DMS114 treated with DMSO at 0.1 percent for 48 hours (cell line): ENCODE results near the gene KCTD19.

Experiments
- DNase-seq: peaks from one replicate; lab custom pipeline; 2025; ENCODE audit not compliant: unreplicated experiment; lab: John Stamatoyannopoulos, UW

The KCTD19 gene

DNA sequence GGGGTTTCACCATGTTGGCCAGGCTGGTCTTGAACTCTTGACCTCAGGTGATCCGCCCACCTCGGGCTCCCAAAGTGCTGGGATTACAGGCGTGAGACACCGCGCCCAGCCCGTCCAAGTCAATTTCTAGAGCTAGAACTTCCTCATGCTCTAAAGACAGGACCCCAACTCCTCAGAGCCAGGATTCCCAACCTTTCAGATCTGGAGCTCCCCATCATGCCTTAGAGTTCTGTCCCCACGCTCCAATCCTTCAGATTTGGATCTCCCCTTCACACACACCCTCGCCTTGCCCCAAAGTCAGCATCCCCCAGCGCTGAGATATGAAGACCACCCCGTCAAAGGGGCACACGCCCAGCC is 448 bp downstream of the KCTD19 start:
- no peak for DNase-seq

DNA sequence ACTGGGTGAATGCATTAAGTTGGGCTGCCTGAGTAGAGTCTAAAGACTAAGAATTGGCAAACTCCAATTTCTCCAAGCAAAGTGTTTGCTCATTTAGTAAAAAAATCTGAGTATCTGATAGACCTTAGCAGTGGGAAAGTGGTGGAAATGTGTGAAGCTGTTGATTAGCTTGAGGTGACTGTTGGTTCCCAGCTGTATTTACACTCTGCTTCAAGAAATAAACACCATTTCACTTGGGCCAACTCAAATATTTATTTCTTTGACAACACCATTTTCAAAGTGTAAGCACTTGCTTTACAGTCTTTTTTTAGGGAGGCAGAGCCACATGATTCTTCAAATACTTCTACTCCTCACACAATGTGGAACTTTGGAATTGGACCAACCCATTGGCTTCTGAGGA is 8.7 kb downstream of the KCTD19 start:
- no peak for DNase-seq

DNA sequence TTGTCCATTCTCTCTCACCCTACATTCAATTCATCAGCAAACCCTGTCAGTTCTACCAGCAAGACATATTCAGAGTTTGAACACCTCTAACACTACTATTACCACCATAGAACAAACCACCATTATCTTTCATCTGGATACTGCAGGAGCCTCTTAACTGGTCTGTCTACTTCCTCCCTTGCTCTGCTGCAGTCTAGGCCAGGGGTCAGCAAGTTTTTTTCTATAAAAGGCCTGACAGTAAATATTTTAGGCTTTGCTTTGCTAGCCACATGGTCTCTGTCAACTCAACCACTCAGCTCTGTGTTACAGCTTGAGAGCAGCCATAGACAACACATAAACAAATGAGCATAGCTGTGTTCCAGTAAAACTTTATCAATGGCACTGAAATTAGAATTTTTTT is 13.8 kb downstream of the KCTD19 start:
- DNase-seq: no peak

DNA sequence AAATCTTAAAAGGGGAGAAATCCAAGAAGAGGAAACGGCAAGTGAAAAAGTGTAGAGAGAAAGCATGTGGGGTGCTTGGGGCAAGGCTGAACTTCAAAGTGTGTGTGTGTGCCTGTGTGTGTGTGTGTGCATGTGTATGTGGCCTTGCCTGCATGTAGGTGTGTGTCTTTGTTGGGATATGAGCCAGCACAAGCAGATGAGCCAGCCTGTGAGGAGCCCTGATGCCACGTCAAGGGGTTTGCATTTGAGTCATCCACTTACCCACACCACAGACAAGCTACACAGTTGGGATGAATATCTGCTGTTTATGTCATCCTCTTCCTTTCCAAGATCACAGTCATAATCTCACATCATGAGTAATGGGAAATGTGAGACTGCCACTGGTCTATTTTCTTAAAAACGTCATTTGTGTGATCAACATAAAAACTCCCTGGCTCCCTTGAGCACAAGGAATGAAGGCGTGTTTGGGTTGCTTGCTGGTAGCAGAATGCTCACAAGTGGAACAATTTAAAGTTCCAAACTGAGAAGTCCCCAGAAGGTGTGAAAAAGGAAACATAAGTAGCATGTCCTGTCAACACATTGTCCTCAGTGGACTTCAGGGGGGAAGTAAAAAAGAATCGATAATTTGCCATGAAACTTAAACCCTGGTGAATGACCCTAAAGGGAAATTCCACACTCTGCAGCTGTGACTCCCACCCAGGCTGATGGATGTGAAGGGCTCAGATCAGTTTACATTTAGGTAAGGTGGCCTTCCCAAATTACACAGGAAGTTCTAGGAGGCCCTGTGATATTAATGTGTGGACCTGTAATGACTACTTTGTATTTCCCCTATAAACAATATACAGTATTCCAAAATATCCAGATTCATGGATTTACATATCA is 14.7 kb downstream of the KCTD19 start:
- DNase-seq: no peak

DNA sequence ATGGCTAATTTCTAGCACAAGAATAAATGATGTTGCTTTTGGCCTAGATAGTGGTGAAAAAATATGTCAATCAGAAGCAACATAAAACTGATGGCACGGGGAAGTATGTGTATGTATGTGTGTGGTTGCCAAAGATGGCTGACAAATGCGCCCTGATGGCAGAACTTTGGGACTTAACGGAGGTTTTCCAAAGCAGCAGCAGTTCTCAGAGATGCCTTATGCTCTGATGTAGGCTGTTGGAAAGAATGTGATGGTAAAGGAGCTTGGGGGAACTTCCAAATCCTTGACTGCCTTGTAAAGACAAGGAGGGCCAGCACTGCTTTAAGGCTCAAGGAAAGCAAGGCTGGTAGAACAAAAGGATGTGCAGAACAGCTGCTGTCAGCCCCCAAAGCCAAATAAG is 16.0 kb downstream of the KCTD19 start:
- DNase-seq: no peak

DNA sequence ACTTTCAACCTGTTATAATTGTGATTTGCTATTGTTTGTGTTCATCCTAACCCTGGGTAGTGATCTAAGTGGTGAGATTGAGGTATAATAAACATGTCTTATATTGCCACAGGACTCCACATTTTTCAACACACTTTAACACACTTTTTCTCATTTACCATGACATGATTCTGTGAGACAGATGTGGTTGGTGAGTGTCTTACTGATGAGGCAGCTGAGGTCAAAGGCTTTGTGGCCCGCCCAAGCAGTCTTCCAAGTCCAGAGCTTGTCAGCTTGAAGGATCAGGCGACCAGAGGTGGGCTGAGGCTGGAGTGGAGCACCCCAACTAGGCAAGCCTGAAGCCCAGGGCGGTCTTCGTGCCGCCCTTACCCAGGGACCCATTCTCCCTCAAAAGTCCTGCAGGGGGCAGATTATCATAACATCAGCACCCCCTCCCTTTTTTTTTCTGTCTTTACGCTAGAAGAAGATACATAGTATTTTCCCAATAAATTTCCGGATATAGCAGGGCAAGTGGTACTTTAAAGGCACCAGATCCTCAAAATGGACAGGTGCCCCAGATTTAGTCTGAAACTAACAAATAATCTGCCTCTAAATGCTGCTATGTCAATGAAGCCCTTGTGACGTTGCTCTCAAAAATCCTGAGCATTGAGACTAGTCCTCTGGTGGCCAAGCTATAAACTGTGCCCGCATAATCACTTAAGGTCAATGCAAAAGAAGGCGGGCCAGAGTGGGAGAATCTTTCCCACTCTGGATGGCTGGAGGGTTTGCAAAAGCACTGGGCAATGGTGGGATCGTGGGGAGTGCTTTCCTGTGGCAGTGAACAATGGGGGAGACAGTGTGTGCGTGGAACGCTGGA is 21.1 kb downstream of the KCTD19 start:
- no peak for DNase-seq

DNA sequence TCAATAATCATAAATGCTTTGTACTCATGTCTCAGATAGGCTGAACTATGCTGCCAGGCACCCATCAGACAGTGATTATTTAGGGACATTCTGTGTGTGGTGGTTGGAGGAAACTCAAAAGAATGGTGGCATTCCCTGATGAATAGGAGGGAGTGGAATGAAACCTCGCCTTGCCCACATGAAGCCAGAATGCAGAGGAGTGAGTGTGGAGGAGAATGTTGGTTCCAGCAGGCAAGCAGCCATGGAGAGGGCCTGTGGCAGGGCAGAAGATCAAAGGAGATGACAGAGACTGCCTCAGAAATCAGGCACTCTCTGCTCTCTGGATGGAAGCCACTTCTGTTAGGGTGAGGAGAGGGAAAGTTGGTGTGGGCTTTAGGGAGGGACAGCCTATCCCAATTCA is 22.5 kb downstream of the KCTD19 start:
- no peak for DNase-seq

DNA sequence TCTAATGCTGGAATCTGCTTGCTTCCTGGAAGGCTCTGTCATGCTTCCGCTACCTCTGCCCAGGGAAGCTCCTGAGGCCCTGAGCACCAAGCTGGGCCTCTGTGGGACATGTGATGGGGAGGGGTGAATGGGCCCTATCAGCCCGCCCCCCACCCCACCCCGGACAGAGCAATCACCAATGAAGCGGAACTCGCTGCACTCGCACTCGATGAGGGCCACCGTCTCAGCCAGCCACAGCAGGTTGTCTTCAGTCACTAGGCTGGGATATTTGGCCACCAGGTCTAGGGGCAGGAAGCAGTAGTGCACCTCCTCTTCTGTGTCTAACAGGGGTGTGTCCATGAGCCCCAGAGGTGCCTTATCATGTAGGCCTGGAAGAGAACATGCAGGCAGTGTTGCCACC is 23.6 kb downstream of the KCTD19 start:
- DNase-seq: no peak

DNA sequence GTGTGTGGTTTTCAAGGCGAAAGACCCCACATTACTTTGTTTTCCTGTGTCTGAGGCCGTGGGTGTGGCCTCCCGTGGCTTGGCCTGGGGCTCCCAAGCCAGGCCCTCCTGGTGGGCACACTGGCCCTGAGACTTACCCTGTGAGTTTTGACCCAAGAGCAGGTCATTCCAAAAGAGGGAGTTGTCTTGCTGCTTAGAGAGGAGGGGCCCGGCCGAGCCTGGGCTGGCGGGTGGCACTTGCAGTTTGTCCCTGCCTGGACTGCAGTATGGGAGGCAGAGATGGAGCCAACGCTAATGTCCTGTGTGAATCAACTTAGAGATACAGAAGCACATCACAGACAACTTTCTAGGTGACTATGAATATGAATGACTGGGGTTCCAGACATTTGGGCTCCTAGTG is 24.5 kb downstream of the KCTD19 start:
- DNase-seq: no peak

DNA sequence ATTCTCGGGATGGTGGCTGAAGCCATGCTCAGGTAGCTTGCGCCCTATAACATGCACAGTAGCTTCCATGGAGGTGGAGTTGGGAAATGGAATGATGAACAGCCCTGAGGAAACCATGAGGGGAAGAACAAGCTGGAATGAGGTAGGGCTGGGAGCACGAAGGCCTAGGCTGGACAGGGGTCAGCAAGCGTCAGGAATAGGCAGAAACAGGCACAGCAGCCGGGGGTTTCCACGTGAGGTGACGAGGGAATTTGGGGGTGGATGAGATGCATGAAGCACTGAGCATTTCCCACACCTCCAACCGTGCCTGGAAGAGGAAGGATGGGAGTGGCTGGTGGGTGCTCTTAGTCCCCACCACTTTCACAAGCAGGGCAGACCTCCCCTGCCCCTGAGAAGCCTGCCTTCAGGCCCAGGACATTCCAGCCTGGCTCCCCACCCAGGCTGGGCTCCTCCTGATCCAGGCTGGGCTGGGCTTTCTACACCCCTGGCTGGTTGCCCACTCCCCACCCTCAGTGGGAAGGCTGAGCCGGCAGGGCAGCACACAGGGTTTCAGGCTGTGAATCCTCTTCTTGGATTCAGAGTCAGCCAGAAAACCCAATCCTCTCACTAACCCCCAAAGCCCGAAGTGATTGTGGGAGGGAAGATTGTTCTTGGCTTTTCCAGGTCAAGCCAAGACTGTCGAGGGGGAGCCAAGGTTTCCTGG is 25.3 kb downstream of the KCTD19 start:
- no peak for DNase-seq

DNA sequence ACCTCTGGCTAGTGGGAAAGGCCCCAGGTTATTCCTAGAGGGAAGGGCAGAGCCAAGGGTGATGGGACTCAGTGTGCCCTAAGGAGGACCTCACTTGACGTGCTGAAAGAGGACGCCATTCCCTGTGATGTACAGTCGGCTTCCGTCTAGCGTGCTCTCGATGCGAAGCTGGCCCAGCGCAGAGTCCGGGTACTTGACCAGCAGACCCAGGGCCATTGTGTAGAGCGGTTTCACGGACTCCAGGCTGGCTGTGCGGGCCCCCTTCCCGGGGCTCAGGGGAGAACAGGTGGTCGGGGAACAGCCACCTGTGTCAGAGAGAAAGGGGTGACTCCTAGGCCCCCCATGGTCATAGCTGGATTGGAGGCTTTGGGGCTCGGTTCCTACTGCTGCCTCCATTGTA is 27.3 kb downstream of the KCTD19 start:
- no peak for DNase-seq

DNA sequence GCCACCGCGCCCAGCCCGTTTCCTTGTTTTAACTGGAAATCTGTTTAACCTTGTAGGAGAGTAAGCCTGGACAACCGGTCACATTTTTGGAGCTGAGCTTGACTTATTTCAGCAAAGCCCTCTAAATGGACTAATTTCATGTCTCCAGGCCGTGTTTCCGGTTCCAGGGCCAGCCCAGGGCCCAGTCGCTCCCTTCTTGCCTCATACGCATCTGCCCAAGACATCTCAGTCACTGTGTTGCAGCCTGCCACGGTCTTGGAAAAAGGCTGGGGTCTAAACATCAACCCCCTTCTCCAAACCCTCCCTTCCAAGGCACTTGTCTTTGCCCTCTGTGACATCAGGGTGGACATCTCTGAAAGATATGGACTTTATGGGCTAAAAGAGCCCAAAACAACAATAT is 28.3 kb downstream of the KCTD19 start:
- no peak for DNase-seq

DNA sequence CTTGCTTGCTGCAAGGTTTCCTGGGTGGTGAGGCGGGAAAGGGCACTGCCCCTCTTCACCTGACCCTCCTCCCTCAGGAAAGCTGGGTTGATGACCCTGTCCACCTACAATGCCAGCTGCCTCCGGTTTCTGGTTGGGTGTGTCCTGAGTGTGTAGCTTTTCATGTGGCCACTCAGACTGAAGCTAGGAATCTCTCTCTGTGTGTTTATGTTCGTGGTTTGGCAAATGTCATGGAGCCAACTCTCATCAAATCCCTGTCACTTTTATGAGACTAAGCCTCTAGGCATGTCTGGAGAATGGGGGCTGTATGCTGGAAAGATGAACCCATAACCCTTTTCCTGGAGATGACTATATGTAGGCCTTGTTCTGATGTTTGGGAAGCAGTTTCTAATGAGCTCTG is 30.1 kb downstream of the KCTD19 start:
- DNase-seq: no peak

DNA sequence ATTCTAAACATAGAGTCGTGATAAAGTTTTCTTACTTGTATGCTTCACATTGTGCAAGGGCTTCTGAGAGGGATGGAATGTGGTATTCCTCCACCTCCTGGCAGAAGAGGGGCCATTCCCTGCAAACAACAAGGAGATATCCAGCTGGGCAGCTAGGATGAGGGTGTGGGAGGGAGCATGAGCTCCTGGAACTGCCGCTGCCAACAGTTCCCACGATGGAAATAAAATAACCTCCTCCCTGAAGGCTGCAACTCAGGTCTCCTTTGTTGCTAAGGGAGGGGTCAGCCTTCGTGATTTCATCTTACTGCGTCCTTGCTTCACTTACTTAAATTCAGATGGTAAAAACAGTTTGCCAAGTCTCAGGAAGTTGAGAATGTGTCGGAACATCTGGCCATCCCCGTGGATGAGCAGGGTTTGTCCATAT is 31.6 kb downstream of the KCTD19 start:
- DNase-seq: no peak

DNA sequence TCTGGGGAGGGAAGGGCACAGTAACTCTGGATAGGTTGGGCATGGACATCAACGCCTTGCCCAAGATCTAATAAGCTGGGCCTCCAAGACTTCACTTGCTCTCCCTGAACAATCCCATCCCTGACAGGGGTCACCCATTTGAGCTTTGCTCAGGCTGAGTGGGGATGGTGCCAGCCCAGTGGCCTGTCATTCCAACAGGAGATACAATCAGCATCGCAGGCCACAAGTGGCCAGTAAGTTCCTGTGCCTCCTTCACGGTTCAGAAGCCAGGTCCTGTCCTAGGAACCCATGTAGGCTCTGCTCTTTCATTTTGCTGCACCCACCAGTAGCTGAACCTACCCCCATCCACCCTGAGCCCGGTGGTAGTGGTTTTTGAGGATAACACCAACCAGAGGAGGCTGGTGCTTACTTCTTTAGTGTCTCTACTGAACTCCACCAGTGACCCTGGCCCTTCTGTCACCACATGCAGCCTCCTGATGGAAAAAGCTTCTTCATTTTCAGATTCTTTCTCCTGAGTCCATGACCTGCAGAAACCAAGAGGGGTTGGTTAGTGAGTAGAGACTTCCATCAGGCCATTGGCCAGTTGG is 32.3 kb downstream of the KCTD19 start:
- DNase-seq: no peak

DNA sequence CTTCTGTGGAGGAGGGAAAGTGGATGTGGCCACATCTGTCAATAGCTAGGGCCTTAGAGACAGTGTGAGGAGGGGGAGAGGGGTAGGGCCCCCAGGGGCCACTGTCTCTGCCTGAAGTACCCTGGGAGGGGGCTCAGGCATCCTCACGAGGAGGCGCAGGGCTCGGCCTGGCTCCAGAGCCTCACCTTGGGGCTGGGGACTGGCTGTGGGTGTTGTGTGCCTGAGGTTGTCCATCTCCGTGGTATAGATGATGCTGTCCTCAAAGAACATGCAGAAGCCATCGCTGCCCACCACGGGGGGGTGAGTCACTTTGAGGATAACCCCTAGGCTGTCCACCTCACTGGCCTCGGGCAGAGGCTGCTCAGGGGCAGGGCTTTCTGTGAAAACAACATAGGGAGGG is 35.1 kb downstream of the KCTD19 start:
- no peak for DNase-seq

DNA sequence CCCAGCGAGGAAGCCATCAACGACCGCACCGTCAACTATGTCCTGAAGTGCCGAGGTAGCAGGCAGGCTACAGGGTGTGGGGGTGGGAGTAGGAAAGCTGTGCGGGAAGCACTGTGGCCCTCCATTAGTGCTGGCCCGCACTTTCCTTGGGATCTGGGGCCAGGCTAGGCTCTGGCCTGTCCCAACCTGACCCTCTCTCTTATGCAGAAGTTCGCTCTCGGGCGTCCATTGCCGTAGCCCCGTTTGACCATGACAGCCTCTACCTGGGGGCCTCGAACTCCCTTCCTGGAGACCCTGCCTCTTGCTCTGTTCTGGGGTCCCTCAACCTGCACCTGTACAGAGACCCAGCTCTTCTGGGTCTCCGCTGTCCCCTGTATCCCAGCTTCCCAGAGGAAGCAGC is 38.6 kb downstream of the KCTD19 start:
- no peak for DNase-seq

DNA sequence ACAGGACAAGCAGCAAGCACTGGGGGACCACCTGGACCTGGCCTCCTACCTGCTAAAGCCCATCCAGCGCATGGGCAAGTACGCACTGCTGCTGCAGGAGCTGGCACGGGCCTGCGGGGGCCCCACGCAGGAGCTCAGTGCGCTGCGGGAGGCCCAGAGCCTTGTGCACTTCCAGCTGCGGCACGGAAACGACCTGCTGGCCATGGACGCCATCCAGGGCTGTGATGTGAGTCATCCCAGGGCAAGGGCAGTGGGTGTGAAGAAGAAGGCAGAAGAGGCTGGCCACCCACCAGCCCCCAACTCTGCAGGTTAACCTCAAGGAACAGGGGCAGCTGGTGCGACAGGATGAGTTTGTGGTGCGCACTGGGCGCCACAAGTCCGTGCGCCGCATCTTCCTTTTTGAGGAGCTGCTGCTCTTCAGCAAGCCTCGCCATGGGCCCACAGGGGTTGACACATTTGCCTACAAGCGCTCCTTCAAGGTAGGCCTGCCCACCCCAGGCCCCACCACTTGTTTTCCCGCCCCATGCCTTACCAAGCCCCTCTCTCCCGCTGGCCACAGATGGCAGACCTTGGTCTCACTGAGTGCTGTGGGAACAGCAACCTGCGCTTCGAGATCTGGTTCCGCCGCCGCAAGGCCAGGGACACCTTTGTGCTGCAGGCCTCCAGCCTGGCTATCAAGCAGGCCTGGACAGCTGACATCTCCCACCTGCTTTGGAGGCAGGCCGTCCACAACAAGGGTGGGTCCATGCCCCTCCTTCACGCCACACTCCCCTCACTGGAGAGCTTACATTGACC is 39.9 kb downstream of the KCTD19 start:
- DNase-seq: no peak

DNA sequence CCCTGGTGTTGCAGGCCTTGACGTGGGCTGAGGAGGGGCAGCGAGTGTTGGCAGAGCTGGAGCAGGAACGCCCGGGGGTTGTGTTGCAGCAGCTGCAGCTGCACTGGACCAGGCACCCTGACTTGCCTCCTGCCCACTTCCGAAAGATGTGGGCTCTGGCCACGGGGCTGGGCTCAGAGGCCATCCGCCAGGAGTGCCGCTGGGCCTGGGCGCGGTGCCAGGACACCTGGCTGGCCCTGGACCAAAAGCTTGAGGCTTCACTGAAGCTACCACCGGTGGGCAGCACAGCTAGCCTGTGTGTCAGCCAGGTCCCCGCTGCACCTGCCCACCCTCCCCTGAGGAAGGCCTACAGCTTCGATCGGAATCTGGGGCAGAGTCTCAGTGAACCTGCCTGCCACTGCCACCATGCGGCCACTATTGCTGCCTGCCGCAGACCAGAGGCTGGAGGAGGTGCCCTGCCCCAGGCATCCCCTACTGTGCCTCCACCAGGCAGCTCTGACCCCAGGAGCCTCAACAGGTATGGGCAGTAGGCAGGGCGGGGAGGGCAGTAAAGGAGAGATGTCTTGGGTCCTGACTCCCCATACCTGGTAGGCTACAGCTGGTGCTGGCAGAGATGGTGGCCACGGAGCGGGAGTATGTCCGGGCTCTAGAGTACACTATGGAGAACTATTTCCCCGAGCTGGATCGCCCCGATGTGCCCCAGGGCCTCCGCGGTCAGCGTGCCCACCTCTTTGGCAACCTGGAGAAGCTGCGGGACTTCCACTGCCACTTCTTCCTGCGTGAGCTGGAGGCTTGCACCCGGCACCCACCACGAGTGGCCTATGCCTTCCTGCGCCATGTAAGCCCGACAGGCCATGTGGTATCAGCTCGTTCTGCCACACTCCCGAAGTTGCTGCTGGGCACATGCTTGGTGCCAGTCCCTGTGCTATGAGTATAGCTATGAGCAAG is 41.6 kb downstream of the KCTD19 start:
- DNase-seq: peak; percentile 10
